ENCODE measurements around the gene TBC1D5.

- TF ChIP-seq EZH2phosphoT487 (IDR thresholded peaks at IDR 0.05; ENCODE audit: insufficient read depth, low read depth) (no peak), EZH2 (IDR thresholded peaks at IDR 0.05; ENCODE audit: insufficient read depth, poor library complexity, severe bottlenecking) (no peak)
Measured at GRCh38 chr3:17625133-17625532, 117.3 kb downstream of the TBC1D5 start.

Data from GM23248 (cell line).